ENCODE results near the gene MXRA7. TPM values are rescaled to one million over a fixed set of nuclear protein-coding genes. Genes with fewer than 3 reads are reported as not detected.
A peak's percentile ranks its signal among the peaks of the same experiment; 100 is the strongest.

The MXRA7 gene
- total RNA-seq, 1 donor from 2014 or later, result 54.0 TPM

DNA sequence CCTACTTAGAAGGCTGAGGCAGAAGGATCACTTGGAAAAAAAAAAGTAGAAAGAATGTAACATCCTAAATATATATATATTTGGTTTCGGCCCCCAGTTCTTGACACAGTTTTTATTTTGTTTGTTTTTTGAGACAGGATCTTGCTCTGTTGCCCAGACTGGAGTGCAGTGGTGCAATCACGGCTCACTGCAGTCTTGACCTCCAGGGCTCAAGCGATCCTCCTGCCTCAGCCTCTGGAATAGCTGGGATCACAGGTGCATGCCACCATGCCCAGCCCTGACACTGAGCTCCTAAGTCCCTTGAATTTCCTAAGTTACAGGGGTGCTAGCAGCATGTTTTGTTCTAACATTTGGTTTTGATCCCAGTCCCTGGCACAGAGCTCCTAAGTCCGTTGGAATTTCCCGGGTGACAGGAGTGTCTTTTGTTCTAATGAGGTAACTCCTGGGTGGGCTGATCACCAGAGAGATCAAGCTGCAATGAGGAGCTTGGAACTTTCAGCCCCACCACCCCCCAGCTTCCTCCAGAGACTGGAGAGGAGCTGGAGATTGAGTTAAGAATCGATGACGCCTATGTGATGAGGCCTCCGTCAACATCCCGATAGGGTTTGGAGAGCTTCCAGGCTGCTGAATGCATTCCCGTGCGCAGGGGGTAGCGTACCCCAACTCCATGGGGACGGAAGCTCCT, 20.0 kb downstream of the MXRA7 start:
- TF ChIP-seq CTCF (conservative IDR thresholded peaks at IDR 0.05), result no peak
- no peak overlapping the region for H3K27ac Mint-ChIP-seq (ENCODE audit: unreplicated experiment)
- no peaks in the 10 kb centered on the region for H3K9me3 Mint-ChIP-seq
- H3K4me1 Mint-ChIP-seq, result peaks cover 37% of the 10 kb centered on the region
- no peak for DNase-seq (ENCODE audit: low read depth, low spot score)
- no peaks in the 10 kb centered on the region for H3K36me3 Mint-ChIP-seq (ENCODE audit: low read depth)
- no peak overlapping the region for H3K4me3 Mint-ChIP-seq
- H3K27me3 Mint-ChIP-seq (ENCODE audit: low read depth), result peaks cover 6% of the 10 kb centered on the region

DNA sequence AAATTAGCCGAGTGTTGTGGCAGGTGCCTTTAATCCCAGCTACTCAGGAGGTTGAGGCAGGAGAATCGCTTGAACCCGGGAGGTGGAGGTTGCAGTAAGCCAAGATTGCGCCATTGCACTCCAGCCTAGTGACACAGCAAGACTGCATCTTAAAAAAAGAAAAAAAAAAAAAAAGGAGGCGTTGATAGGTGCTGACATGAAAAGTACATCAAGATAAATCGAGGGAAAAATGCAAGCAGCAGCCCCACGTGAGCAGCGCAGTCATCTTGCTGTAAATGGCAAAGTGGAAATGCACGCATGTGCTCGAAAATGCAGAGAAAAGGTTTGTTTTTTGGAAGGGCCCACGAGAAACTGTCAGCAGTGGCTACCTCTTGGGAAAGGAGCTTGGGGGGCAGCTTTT, 20.9 kb downstream of the MXRA7 start:
- Mint-ChIP-seq H3K4me1 (peaks cover 30% of the 10 kb centered on the region), H3K27me3 (ENCODE audit: low read depth) (peaks cover 6% of the 10 kb centered on the region), H3K36me3 (ENCODE audit: low read depth) (no peaks in the 10 kb centered on the region), H3K27ac (ENCODE audit: unreplicated experiment) (no peak overlapping the region), H3K9me3 (no peaks in the 10 kb centered on the region), H3K4me3 (no peak overlapping the region)
- TF ChIP-seq CTCF (conservative IDR thresholded peaks at IDR 0.05), result no peak
- no peak for DNase-seq (ENCODE audit: low read depth, low spot score)

DNA sequence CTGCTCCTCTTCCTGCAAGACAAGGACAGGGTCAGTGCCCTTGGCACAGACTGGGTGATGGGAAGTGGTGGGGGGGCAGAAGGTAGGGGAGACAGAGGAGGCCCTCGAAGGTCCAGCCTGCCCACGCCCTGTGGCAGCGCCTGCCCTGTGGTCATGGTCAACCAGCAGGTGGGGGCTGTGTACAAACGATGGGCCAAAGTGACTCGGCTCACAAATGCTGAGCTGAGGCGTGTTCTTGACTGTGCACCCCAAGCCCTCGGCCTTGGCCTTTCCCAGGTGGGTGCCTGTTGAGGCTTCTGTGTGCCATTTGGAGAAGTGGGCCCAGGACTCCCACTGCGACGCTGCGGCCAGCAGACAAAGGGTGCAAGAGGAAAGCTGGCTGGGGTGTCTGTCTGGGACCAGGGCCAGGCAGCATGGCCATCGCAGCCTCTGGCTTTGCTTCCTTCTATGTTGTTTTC, 22.6 kb downstream of the MXRA7 start:
- H3K9me3 Mint-ChIP-seq, result no peaks in the 10 kb centered on the region

DNA sequence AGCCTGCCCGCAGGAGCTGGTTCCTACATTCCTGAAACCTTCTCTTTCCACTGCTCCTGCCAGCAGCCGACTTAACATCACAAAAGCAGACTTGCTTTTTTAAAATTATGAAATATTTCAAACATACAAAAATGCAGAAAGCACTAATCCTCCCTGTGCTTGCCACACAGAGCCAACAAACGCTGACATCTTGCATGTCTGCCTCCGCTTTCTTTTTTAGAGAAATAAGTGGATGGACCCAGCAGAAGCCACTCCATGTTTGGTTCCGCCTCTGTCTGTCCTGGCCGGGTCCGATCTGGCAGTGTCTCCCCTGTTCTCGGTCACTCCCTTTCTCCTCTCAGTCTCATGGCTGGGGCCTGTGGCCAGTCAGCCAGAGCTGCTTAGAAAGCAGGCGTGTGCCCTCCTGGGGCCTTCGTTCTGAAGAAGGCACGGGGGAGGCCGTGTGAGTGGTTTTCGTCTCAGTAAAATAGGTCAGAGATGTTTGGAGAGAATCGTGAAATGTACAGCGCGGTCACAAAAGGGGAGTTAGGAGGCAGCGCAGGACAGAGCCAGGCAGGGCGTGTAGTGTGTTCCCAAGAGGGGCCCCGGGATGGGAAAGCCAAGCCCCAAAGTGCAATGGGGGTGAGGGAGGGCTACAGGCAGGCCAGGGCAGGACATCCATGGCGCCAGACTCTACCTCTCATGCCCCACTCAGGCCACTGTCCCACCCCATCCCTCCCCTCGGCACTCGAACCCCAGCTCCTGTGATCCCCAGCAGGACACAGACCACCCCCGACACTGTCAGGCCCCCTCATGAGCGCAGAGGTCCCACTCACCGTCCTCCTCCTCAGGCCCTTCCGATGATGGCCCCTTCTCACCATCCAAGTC, 23.2 kb downstream of the MXRA7 start:
- Mint-ChIP-seq H3K9me3 (no peaks in the 10 kb centered on the region), H3K27me3 (ENCODE audit: low read depth) (peaks cover 6% of the 10 kb centered on the region), H3K4me3 (no peak overlapping the region), H3K36me3 (ENCODE audit: low read depth) (no peaks in the 10 kb centered on the region), H3K27ac (ENCODE audit: unreplicated experiment) (no peak overlapping the region), H3K4me1 (peaks cover 26% of the 10 kb centered on the region)
- TF ChIP-seq CTCF (conservative IDR thresholded peaks at IDR 0.05), result no peak
- no peak for DNase-seq (ENCODE audit: low read depth, low spot score)

More for the DNA sequence above, 22.6 kb downstream of the MXRA7 start:
- peaks cover 30% of the 10 kb centered on the region for H3K4me1 Mint-ChIP-seq
- no peak for TF ChIP-seq CTCF (conservative IDR thresholded peaks at IDR 0.05)
- no peak for DNase-seq (ENCODE audit: low read depth, low spot score)
- H3K27ac Mint-ChIP-seq (ENCODE audit: unreplicated experiment), result no peak overlapping the region
- no peaks in the 10 kb centered on the region for H3K36me3 Mint-ChIP-seq (ENCODE audit: low read depth)
- no peak overlapping the region for H3K4me3 Mint-ChIP-seq
- H3K27me3 Mint-ChIP-seq (ENCODE audit: low read depth), result peaks cover 6% of the 10 kb centered on the region

DNA sequence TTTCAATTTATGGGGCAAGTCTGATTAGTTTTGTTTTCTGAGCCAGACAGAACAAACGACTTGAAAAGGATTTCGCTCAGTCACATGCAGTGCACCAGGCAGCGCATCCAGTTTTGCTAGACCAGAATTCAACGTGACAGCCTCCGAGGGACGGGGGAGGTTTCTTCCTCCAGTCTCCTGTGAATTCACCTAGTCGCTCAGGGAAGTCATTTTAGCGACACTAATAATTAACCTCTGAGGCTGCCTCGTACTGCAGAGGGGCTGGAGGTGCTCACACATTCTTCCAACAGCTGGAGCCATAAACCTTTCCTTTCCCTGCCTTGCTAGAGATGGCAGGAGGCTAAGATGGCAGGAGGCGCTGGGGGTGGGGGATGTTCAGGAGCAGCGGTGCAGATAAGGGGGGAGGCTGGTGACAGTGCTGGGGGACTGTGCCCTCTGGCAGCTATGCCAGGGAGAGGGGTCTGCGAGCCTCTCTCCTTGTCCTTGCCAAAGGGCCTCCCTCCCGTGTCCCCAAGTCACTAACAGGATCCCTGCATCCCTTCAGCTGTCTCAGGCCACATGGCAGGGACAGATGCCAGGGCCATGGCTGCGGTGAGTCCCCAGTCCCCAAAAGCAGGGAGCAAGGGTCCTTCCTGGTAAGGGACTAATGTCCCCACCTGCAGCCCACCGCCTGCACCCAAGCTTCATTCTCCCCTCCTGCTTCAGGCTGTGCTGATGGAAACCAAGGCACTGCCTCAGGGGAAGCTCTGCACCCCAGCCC, 24.0 kb downstream of the MXRA7 start:
- Mint-ChIP-seq H3K9me3 (no peaks in the 10 kb centered on the region), H3K36me3 (ENCODE audit: low read depth) (no peaks in the 10 kb centered on the region), H3K4me1 (peaks cover 24% of the 10 kb centered on the region), H3K27ac (ENCODE audit: unreplicated experiment) (peak overlapping the region; percentile 27), H3K27me3 (ENCODE audit: low read depth) (peaks cover 6% of the 10 kb centered on the region), H3K4me3 (no peak overlapping the region)
- DNase-seq (ENCODE audit: low read depth, low spot score), result no peak
- no peak for TF ChIP-seq CTCF (conservative IDR thresholded peaks at IDR 0.05)
